ENCODE data around the gene UBASH3A.
"Not testable (repeated sequence)": the region's sequence is repeated elsewhere in the genome, so short reads cannot be mapped to it uniquely, and the experiment has no call there.

UBASH3A gene

GRCh38 chr21:42468491-42469131 lies 64.9 kb downstream of the UBASH3A start:
- DNase-seq (ENCODE audit: low spot score) = no peak

- no peak for DNase-seq (ENCODE audit: low spot score)
Observed at GRCh38 chr21:42469272-42469671, 65.6 kb downstream of the UBASH3A start.

GRCh38 chr21:42469726-42470125 lies 66.0 kb downstream of the UBASH3A start:
- not testable (repeated sequence) for DNase-seq (ENCODE audit: low spot score)

- DNase-seq (ENCODE audit: low spot score) = no peak
Observed at GRCh38 chr21:42471206-42471605, 67.5 kb downstream of the UBASH3A start.

GRCh38 chr21:42471716-42472330 lies 68.1 kb downstream of the UBASH3A start:
- peak; percentile 49 for DNase-seq (ENCODE audit: low spot score)

- DNase-seq (ENCODE audit: low spot score) = no peak
Observed at GRCh38 chr21:42472521-42472920, 68.8 kb downstream of the UBASH3A start.

- DNase-seq (ENCODE audit: low spot score) = no peak
Observed at GRCh38 chr21:42473498-42474042, 69.9 kb downstream of the UBASH3A start.

GRCh38 chr21:42474043-42474831 lies 70.5 kb downstream of the UBASH3A start:
- no peak for DNase-seq (ENCODE audit: low spot score)

GRCh38 chr21:42475036-42475435 lies 71.3 kb downstream of the UBASH3A start:
- DNase-seq (ENCODE audit: low spot score) = no peak

- no peak for DNase-seq (ENCODE audit: low spot score)
Observed at GRCh38 chr21:42475526-42476387, 72.1 kb downstream of the UBASH3A start.

- no peak for DNase-seq (ENCODE audit: low spot score)
Observed at GRCh38 chr21:42476388-42477331, 73.0 kb downstream of the UBASH3A start.

GRCh38 chr21:42478504-42478903 lies 74.8 kb downstream of the UBASH3A start:
- no peak for DNase-seq (ENCODE audit: low spot score)

- no peak for DNase-seq (ENCODE audit: low spot score)
Observed at GRCh38 chr21:42479582-42479981, 75.9 kb downstream of the UBASH3A start.

GRCh38 chr21:42480736-42481135 lies 77.0 kb downstream of the UBASH3A start:
- no peak for DNase-seq (ENCODE audit: low spot score)

GRCh38 chr21:42481169-42481568 lies 77.5 kb downstream of the UBASH3A start:
- DNase-seq (ENCODE audit: low spot score) = no peak

- no peak for DNase-seq (ENCODE audit: low spot score)
Observed at GRCh38 chr21:42484966-42485365, 81.3 kb downstream of the UBASH3A start.

GRCh38 chr21:42486072-42486471 lies 82.4 kb downstream of the UBASH3A start:
- DNase-seq (ENCODE audit: low spot score) = no peak

- DNase-seq (ENCODE audit: low spot score) = no peak
Observed at GRCh38 chr21:42486531-42486930, 82.8 kb downstream of the UBASH3A start.

- DNase-seq (ENCODE audit: low spot score) = no peak
Observed at GRCh38 chr21:42489006-42489563, 85.4 kb downstream of the UBASH3A start.

GRCh38 chr21:42489991-42490390 lies 86.3 kb downstream of the UBASH3A start:
- DNase-seq (ENCODE audit: low spot score) = no peak
